Heart left ventricle (tissue), 16 donors: ENCODE results near the gene SYNE2. TPM values are rescaled to one million over a fixed set of nuclear protein-coding genes. Genes with fewer than 3 reads are reported as not detected.
A peak's percentile ranks its signal among the peaks of the same experiment; 100 is the strongest.

Experiments
- ATAC-seq, 4 donors: fragments of 200-7000 bp; cut with Tn5 transposase; one replicate each; pipeline ENCODE4 v1.9.1; 2020 to 2022; ENCODE audit warnings: moderate library complexity in 4 of 4, mild to moderate bottlenecking in 3 of 4, moderate number of reproducible peaks in 1 of 4
- DNase-seq, 5 donors: peaks; one replicate each; pipeline ENCODE4 v3.0.0-alpha.2; 2020
- H3K27ac ChIP-seq, 12 donors: fragments of 200-600 bp; sonication (generic) in 4 of 12; one replicate each; pipeline versions ENCODE4 v1.5.0 to v1.8.0; 2016 to 2022; ENCODE audit warnings: mild to moderate bottlenecking in 2 of 12
- H3K27me3 ChIP-seq, 9 donors: fragments of 200-600 bp; sonication (generic) in 2 of 9; one replicate each; pipeline versions ENCODE4 v1.5.1 to v1.8.0; 2016 to 2022; ENCODE audit warnings: mild to moderate bottlenecking in 3 of 9
- H3K36me3 ChIP-seq, 9 donors: fragments of 200-600 bp; sonication (generic) in 2 of 9; one replicate each; pipeline versions ENCODE4 v1.5.0 to v1.8.0; 2018 to 2022; ENCODE audit warnings: mild to moderate bottlenecking in 2 of 9
- H3K4me1 ChIP-seq, 12 donors: fragments of 200-600 bp; sonication (generic) in 4 of 12; one replicate each; pipeline versions ENCODE4 v1.5.0 to v1.8.0; 2016 to 2022; ENCODE audit warnings: mild to moderate bottlenecking in 3 of 12
- H3K4me3 ChIP-seq, 12 donors: fragments of 200-600 bp; sonication (generic) in 4 of 12; one replicate each; pipeline versions ENCODE4 v1.5.0 to v1.8.0; 2017 to 2022; ENCODE audit warnings: mild to moderate bottlenecking in 9 of 12, moderate library complexity in 4 of 12
- H3K9me3 ChIP-seq, 12 donors: fragments of 200-600 bp; sonication (generic) in 4 of 12; one replicate each; pipeline versions ENCODE4 v1.5.0 to v1.8.0; 2016 to 2022; ENCODE audit warnings: mild to moderate bottlenecking in 1 of 12
- CTCF ChIP-seq, 12 donors: fragments of 200-600 bp; sonication (generic) in 4 of 12; IDR thresholded peaks; one replicate each; pipeline versions ENCODE4 v1.5.0 to v1.8.0; 2018 to 2022; ENCODE audit warnings: antibody characterized with exemption in 12 of 12, mild to moderate bottlenecking in 5 of 12
- POLR2A ChIP-seq, 2 donors: fragments of 450-650 bp; IDR thresholded peaks; one replicate each; pipeline ENCODE4 v1.6.1; 2017; ENCODE audit warnings: antibody characterized with exemption in 2 of 2, mild to moderate bottlenecking in 2 of 2, moderate library complexity in 2 of 2
- WGBS, 4 donors: extraction: QIAGEN DNeasy Blood & Tissue Kit in 2 of 4; methylation state at CpG; one replicate each; pipeline versions ENCODE4 v1.1.5 to v1.1.7; 2013 to 2018; 5-methylcytosine and 5-hydroxymethylcytosine counted together
- intact Hi-C, 10 donors: fragments of 100-400 bp; cut with DNase I; formaldehyde crosslinking; loops; one replicate each; pipeline versions ENCODE4 v1.11.1 to v1.14.2; 2022
- polyA plus RNA-seq, 2 donors: library from polyadenylated mRNA; stranded (reverse); fragments of 200-250 nt; gene quantifications; one replicate each; pipeline ENCODE4 v1.2.3, GENCODE V29; 2013
- total RNA-seq, 9 donors: library from RNA; depleted of rRNA in 2 of 9; stranded (reverse); fragments of >200 nt in 2 of 9; fragmentation: NEBNext Ultra II Directional in 3 of 9; extraction: Animal tissue kit (Norgen Biotek cat#: 25700) in 3 of 9; gene quantifications; one replicate each; pipeline versions ENCODE4 v1.1.0 to v1.2.4, GENCODE V29; 2016 to 2023
- donor health status: ischemic (EF 13 %, LVEDD 7.1; RV severe dilation, severe dysfunction).
- donor health status: healthy with polysubstance abuse.
- donor health status: DM: no; HTN: yes; CAD: no.
- donor health status: DM: no; HTN: no; CAD: no.
- donor health status: ischemic (EF 25% LVEDD 6.9; RV normal size, moderate dysfunction).
- donor health status: ischemic (EF 25% LVEDD 5.7; RV mildly dilated, moderate dysfunction).
- donor health status: healthy.
- donor health status: DM: yes; HTN: yes; CAD: no.
- donor health status: ischemic (EF 35%, LVEDD 5.7; RV mildly dilated, moderate dysfunction).
- donor health status: nonischemic (EF 11% LVEDD 7.7; RV severe dilation, severe dysfunction).
- donor health status: DM: yes; HTN: yes; CAD: no.
- donor health status: PGD.
- donor health status: ischemic (EF 29% LVEDD 5.4; RV normal size, mild dysfunction).
- donor health status: nonischemic (EF 23%, LVEDD 6.1; RV moderate dilation, normal function).

Gene SYNE2
- total and polyA plus RNA-seq, 11 donors: 58.2 to 255 (median 111) TPM

- WGBS, 4 donors: 91 to 96% (median 95%) methylated on average over 3 of the region's 3 CpGs
- ATAC-seq (no peak), DNase-seq (no peak)
- intact Hi-C loops: loop anchor here in 1 of 10 donors (10.0 kb wide), 1 partner anchor 104 kb away; the partner anchor contains the start of gene ESR2
- Histone ChIP-seq H3K4me1 (peaks cover 0 to 27% (median 8%) of the 10 kb centered on the region in 12 donors), H3K27me3 (no peaks in the 10 kb centered on the region), H3K4me3 (no peak overlapping the region), H3K27ac (no peak overlapping the region), H3K36me3 (peaks cover 0 to 61% (median 41%) of the 10 kb centered on the region in 9 donors), H3K9me3 (no peaks in the 10 kb centered on the region)
- no peak for TF ChIP-seq POLR2A (IDR thresholded peaks at IDR 0.05)
- no peak for TF ChIP-seq CTCF (IDR thresholded peaks at IDR 0.05)
Measured at GRCh38 chr14:64190974-64191502, 338.2 kb downstream of the SYNE2 start.

GRCh38 chr14:64191756-64192155 lies 339.0 kb downstream of the SYNE2 start:
- Histone ChIP-seq H3K4me3 (no peak overlapping the region), H3K27ac (no peak overlapping the region), H3K9me3 (no peaks in the 10 kb centered on the region), H3K4me1 (peaks cover 0 to 34% (median 11%) of the 10 kb centered on the region in 12 donors), H3K27me3 (no peaks in the 10 kb centered on the region), H3K36me3 (peaks cover 0 to 54% (median 34%) of the 10 kb centered on the region in 9 donors)
- no peak for DNase-seq
- TF ChIP-seq CTCF (IDR thresholded peaks at IDR 0.05) (no peak), POLR2A (IDR thresholded peaks at IDR 0.05) (no peak)
- intact Hi-C loops: loop anchor here in 1 of 10 donors (10.0 kb wide), 1 partner anchor 103 kb away; the partner anchor contains the start of gene ESR2
- 74 to 80% (median 78%) methylated on average over 2 of the region's 2 CpGs for WGBS, 4 donors
- no peak for ATAC-seq

GRCh38 chr14:64193821-64194220 lies 341.0 kb downstream of the SYNE2 start:
- DNase-seq (no peak), ATAC-seq (peak; percentile 33 to 47 (median 42))
- Histone ChIP-seq H3K27me3 (no peaks in the 10 kb centered on the region), H3K4me1 (peaks cover 0 to 47% (median 17%) of the 10 kb centered on the region in 12 donors), H3K36me3 (peaks cover 0 to 36% (median 20%) of the 10 kb centered on the region in 9 donors), H3K4me3 (no peak overlapping the region), H3K27ac (peak overlapping the region in 10 of 12 donors; percentile 6 to 88 (median 38)), H3K9me3 (no peaks in the 10 kb centered on the region)
- intact Hi-C loops: loop anchor here in 1 of 10 donors (10.0 kb wide), 1 partner anchor 101 kb away; the partner anchor contains the start of gene ESR2
- 52 to 67% (median 59%) methylated on average over 2 of the region's 2 CpGs for WGBS, 4 donors
- TF ChIP-seq POLR2A (IDR thresholded peaks at IDR 0.05) (no peak), CTCF (IDR thresholded peaks at IDR 0.05) (no peak)

GRCh38 chr14:64194404-64194803 lies 341.6 kb downstream of the SYNE2 start:
- TF ChIP-seq POLR2A (IDR thresholded peaks at IDR 0.05) (no peak), CTCF (IDR thresholded peaks at IDR 0.05) (no peak)
- Histone ChIP-seq H3K4me1 (peaks cover 0 to 50% (median 21%) of the 10 kb centered on the region in 12 donors), H3K27ac (peak overlapping the region in 10 of 12 donors; percentile 7 to 88 (median 40)), H3K27me3 (no peaks in the 10 kb centered on the region), H3K4me3 (no peak overlapping the region), H3K9me3 (no peaks in the 10 kb centered on the region), H3K36me3 (peaks cover 0 to 30% (median 14%) of the 10 kb centered on the region in 9 donors)
- DNase-seq (no peak), ATAC-seq (no peak)
- 74 to 83% (median 81%) methylated on average over 3 of the region's 3 CpGs for WGBS, 4 donors
- intact Hi-C loops: loop anchor here in 1 of 10 donors (10.0 kb wide), 1 partner anchor 100 kb away; the partner anchor contains the start of gene ESR2
